ENCODE results near the gene CGB2.
"Not testable (repeated sequence)": the region's sequence is repeated elsewhere in the genome, so short reads cannot be mapped to it uniquely, and the experiment has no call there.

Gene CGB2

DNA sequence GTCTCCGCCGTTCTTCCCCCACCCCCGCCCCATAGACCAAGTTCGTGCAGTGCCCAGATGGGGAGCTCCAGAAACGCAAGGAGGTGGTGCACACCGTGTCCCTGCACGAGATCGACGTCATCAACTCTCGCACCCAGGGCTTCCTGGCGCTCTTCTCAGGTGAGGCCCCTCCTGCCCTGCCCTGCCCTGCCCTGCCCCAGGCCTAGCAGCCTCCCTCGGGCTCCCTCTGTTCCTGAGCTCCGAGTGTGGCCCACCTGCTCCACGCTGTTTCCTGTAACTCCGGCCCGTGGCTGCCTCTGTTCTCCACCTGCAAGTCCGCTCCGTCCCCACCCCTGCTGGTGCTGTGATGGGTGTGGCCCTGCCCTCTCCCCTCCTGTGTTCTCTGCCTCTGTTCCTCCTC, 21.2 kb upstream of the CGB2 start:
- DNase-seq (ENCODE audit: low read depth) = no peak

DNA sequence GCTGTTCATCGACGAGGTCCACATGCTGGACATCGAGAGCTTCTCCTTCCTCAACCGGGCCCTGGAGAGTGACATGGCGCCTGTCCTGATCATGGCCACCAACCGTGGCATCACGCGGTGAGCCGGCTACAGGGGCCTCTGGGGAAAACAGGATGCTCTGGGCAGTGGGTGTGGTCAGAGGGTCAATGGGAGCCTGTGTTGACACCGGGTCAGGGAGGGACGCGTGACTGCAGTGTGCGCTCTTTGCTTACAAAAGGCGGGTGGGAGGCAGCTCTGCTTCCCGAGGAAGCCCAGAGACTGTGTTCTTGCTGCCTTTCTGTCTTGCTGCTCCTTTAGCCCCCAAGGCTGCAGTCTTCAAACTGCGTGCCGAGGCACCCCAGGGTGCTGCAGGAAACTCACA, 20.5 kb upstream of the CGB2 start:
- DNase-seq (ENCODE audit: low read depth) = no peak

DNA sequence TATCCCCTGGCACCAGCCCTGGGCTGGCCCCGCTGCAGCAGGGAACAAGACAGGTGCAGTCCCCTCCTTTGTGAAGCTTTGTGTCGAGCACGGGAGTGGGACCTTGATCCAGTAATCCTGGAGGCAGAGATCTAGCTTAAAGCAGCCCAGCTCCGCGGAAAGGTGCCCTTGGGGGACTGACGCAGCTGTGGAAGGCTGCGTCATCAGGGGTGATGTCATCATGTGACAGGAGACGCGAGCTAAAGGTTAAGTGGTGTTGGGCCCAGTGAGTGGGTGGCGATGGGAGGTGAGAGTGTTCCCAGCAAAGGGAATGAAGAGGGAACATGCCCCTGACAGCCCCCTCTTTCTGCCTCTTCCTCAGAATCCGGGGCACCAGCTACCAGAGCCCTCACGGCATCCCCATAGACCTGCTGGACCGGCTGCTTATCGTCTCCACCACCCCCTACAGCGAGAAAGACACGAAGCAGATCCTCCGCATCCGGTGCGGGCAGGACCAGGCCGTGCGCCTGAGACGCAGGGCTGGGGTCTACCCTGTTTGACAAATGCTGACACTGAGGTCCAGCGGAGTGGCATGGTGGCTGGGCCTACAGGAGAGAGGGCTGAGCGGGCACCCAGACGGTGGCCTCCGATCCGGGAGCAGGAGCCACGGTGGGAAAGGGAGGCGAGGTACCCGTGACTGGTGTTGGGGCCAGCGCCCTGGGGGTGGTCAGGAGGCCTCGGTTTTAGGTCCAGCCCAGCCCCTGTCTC, 17.4 kb upstream of the CGB2 start:
- no peak for DNase-seq (ENCODE audit: low read depth)

DNA sequence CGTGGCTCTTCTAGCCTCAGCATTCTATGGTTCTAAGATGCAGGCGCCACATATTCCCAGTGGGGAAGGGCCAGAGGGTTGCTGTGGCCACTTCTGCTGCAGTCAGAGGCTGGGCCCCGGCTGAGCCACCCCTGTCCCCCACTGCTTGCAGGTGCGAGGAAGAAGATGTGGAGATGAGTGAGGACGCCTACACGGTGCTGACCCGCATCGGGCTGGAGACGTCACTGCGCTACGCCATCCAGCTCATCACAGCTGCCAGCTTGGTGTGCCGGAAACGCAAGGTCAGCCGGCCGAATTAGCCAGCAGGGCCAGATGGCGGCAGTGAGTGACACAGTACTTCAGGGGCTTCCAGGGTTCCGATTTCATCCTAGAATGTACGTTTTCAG, 16.8 kb upstream of the CGB2 start:
- DNase-seq (ENCODE audit: low read depth) = no peak

DNA sequence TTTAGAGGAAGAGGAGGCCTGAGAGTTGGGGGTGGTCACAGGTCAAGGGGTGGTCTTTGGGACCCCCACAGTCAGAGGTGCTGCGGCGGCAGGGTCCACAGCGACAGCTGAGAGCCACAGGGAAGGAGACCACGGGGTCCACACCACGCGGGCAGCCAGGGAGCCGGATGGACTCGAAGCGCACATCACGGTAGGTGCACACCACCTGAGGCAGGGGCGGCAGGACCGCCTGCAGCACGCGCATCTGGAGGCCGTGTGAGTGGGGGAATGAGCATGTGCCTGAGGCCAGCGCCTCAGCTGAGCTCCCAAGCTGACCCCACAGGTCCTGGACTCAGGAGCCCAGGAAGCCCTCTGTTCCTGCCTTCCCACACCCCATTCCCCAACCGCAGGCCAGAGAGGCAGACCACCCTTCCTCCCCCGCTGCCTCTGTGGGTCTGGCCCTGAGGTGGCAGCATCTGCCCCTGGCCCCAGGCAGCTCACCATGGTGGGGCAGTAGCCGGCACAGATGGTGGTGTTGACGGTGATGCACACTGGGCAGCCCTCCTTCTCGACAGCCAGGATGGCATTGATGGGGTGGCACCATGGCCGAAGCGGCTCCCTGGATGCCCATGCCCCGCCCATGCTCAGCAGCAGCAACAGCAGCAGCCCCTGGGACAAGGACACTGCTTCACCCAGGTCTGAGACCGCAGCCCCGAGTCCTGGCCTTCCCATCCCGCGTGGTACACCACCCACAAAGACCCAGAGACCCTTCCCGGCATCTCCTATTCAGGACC, 15.4 kb upstream of the CGB2 start:
- DNase-seq (ENCODE audit: low read depth) = no peak

DNA sequence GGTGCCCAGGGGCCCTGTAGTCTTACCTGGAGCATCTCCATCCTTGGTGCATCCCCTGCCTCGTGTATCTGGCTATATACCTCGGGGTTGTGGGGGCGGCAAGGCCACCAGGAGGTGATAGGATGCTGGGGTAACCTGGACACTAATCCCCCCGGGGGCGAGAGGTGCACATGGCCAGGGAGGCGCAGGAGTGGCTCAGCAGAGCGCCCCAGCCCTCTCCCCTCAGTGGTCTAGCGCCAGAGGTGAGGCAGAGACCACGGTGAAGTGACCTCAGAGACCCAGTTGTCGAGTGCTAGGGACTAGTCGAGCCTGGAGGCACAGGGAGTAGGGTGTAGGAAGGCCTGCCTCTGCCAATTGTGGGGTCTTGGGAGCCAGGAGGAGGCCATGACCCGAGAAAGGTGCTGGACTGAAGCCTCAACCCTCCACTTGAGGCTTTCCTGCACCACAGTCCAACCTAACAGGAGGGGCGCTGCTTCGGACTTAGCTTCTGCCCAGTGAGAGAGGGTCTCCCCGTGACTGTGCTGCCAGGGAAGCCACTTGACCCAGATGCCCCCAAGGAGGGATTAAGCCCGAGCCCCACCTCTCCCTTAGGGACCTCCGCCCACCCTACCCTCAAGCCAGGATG, 14.5 kb upstream of the CGB2 start, which contains the start of gene LHB:
TSS of gene LHB (minus strand) at position 51 of the 625 bp plus-strand sequence. CDS start at position 41, 10 bp downstream.
- DNase-seq (ENCODE audit: low read depth) = no peak

DNA sequence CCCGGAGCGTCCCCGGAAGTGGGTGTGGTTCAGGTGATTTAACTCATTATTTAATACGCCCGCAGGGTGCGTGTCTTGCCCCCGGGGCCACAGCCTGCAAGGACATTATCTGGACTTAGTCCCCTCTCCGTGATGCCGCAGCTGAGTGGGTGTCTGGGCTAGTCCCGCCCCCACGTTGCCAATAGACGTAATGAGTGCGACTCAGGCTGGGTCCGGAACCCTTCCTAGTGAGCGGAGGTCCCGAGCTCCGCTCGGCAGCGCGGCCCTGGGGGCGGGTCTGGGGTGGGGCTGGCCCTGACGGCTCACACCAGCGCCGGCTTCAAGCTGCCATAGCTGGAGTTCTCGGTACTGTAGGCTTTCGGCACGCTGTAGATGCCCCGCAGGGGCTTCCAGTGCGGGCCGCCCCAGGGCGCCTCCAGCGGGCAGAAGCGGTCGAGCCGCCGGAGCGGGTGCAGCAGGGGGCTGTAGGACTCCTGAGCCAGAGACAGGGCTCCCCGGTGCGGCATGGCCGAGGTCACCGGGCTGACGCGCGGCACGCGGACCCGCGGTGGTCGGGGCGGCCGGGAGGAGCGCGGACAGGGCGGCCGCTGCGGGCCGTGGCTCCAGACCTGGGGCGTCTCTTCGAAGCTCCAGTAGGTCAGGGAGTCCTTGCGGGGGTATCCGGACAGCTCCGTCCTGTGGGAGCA, 13.9 kb upstream of the CGB2 start:
- DNase-seq (ENCODE audit: low read depth) = peak; percentile 60

DNA sequence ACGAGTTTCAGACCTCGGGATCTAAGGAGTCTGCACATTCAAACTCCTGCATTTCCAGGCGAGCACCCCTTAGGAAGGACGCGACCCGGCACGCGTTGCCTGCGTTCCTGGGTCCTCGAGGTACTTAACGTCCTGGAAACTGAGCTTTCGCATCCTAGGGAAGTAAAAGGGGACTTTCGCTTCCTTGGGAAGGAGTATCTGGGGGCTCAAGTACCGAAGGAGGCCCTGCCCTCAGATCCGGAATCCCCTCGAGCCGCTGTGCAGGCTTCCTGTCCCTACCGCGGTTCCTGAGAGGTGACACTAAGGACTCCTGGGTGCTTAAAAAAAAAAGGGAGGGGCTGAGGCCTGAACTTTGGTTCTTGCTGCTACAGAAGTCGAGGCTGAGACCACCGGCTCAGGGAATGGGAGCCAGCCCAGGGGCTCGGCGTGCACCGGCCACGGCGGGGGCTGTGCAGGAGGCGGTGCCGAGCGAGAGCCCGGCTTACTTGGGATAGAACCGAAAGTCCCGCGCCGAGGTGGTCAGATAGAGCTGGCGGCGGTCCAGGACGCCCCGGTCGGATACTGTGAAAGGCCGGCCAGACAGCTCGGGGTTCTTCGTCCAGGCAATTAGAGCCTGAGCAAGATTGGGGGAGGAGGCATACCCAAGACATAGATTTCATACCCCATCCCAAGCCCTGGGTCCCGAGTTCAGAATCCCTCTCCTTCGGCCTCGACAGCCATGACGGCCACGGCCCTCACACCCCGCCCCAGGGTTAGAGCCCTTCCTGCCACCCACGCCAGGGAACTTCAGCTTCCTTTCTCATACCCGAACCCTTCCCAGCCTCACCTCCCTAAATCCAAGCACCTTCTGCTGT, 13.1 kb upstream of the CGB2 start:
- not testable (repeated sequence) for DNase-seq (ENCODE audit: low read depth)

DNA sequence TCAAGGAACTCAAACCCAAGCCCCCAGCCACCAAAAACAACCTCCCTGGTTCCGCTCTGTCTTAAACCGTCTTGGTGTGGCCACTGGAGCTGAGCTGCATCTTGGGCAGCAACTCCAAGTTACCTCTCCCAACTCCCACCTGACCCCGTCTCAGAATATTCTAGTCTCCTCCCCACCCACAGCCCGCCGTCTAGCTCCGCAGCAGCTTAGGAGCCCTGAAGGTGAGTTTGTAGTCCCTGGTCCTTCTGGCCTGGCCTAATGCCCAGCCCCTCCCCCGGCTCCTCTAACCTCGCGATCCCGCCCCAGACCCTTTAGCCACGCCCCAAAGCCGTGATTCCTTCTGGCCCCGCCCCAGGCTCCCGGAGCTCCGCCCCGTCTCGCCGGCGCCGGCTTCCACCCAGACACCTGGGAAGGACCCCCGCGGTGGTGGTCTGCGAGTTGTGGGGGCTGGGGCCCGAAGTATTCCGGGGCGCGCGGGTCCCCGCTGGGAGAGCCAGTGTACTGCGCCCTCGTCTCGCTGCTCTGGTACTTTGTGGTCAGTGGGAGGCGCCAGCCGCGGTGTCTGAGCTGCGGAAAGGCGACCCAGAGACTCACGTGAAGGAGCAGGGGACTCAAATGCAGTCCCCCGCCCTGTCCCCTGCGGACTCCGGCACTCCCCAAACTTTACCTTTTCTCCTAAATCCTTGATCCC, 12.3 kb upstream of the CGB2 start:
- DNase-seq (ENCODE audit: low read depth) = peak; percentile 67

DNA sequence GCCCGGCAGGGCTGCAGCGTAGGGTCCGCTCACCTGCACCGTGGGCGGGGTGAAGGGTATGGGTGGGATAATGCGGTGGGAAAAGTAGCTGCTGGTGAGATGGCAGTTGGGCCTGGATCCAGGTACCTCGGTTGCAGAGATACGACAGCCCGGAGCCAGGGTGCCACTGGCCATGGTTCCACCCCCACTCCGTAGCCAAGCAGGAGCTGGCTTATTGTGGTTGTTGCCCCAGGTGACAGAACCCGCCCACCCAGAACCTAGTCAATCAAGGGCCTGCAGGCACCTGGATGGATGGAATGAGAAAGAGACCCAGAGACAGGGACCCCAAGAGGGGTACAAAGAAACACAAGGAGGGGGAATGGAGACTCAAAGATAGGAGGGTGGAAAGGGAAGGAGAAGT, 11.3 kb upstream of the CGB2 start:
- DNase-seq (ENCODE audit: low read depth) = no peak

DNA sequence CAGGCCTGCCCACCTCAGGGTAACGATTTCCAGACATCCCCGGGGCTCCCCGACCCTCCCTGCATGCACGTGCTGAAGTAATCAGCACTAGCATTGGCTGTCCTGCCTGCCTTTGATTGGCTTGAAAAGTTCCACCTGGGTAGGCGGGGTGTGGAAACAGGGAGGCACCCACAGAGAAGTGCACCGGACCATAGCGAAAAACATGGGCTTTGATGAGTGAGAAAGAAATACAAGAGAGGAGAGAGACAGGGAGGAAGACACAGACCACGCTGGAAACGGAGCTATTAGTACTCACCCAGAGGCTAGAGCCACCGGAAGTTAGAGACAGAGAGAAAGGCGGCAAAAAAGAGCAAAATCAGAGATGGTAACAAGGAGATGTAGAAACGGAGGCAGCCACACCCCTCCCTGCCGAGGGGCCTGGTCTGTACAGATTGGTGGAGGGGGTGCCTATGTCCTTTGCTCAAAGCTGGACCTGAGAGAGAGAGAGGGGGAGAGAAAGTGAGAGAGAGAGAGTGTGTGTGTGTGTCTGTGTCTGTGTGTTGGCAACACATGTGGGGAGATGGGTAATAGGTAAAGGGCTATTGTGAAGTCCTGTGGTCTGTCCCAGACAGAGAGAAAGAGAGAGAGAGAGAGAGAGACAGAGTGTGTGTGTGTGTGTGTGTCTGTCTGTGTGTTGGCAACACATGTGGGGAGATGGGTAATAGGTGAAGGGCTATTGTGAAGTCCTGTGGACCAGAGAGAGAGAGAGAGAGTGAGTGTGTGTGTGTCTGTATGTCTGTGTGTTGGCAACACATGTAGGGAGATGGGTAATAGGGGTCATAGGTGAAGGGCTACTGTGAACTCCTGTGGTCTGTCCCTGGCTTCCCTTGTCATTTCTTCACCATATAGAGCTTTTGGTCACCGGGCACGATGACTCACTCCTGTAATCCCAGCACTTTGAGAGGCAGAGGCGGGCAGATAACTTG, 10.5 kb upstream of the CGB2 start:
- DNase-seq (ENCODE audit: low read depth) = no peak

DNA sequence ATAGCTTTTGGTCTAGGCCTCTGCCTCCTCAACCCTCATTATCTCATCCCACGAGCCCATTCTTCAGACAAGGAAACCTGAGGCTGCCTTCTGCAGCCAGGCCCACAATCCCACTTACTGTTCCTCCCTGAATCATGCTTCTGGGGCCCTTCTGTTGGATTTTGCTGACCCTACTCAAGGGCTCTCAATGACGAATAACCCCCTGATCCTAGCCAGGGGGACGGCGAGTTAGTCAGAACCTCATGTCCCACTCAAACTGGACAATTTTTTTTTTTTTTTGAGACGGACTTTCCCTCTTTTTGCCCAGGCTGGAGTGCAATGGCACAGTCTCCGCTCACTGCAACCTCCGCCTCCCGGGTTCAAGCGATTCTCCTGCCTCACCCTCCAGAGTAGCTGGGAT, 9.6 kb upstream of the CGB2 start:
- no peak for DNase-seq (ENCODE audit: low read depth)

DNA sequence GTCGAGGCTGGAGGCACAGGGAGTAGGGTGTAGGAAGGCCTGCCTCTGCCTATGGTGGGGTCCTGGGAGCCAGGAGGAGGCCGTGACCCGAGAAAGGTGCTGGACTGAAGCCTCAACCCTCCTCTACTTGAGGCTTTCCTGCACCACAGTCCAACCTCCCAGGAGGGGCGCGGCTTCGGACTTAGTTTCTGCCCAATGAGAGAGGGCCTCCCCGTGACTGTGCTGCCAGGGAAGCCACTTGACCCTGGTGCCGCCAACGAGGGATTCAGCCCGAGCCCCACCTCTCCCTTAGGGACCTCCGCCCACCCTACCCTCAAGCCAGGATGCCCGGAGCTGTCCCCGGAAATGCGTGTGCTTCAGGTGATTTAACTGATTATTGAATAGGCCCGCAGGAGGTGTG, 7.5 kb upstream of the CGB2 start, which contains the start of gene CGB3:
TSS of gene CGB3 (minus strand) at position 101 of the 400 bp plus-strand sequence. CDS start 362 bp downstream, outside the sequence.
- DNase-seq (ENCODE audit: low read depth) = not testable (repeated sequence)

DNA sequence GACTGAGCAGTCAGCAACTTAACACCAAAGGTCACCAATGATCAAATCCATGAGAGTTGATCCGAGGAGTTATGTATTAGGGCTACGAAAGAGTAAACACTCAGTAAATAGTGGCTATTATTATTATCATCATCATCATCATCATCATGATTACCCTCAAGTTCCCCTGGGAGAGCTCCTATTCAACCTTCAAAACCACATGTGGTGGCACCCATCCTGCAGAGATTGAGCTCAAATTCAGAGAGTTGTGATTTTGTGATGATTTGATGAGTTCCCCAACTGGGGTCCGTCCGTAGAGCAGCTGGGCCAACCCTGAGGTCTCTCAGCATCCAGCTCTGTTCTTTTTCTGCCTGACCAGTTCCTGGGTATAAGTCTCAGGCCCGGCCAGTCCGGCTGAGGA, 6.6 kb upstream of the CGB2 start:
- not testable (repeated sequence) for DNase-seq (ENCODE audit: low read depth)

DNA sequence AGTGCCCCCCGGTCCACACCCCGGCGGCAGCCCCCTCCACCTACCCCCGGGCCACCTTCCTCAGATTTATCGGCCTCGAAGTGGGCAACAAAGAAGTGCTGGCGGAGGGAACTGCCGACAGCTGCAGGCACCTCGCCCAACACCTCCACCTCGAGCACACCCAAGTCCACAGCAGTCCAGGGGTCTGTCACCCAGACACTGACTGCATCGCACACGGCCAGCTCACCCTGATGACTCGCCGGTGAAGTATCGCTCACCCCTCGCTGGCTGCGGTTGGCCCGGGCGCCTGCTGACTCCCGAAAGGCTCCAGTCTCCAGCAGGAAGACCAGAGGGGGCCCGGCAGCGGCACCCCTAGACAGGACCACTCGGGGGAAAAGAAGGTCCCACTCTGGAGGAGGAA, 6.1 kb upstream of the CGB2 start:
- not testable (repeated sequence) for DNase-seq (ENCODE audit: low read depth)

DNA sequence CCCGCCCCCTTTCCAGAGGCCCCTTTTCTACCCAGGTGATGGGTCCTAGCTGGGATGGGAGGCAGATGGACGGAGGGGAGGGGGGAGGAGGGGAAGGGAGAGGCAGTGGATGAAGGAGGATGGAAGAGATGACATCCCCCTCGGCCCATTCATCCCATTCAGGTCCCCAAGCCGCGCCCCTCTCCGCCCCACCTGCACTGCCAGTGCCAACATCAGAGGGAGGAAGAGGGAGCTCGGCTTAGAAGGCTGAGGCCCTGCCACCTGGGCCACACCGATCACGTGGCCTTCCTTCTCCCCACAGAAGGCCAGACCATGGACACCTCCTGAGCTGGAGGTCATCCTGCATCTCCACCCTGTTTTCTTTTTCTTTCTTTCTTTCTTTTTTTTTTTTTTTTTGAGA, 3.0 kb upstream of the CGB2 start:
- DNase-seq (ENCODE audit: low read depth) = not testable (repeated sequence)

DNA sequence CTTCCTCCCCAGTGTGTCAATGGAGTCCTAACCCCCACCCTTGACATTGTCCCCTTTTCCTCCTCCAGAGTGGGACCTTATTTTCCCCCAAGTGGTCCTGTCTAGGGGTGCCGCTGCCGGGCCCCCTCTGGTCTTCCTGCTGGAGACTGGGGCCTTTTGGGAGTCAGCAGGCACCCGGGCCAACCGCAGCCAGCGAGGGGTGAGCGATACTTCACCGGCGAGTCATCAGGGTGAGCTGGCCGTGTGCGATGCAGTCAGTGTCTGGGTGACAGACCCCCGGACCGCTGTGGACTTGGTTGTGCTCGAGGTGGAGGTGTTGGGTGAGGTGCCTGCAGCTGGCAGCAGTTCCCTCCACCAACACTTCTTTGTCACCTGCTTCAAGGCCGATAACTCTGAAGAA, 1.9 kb upstream of the CGB2 start:
- not testable (repeated sequence) for DNase-seq (ENCODE audit: low read depth)

DNA sequence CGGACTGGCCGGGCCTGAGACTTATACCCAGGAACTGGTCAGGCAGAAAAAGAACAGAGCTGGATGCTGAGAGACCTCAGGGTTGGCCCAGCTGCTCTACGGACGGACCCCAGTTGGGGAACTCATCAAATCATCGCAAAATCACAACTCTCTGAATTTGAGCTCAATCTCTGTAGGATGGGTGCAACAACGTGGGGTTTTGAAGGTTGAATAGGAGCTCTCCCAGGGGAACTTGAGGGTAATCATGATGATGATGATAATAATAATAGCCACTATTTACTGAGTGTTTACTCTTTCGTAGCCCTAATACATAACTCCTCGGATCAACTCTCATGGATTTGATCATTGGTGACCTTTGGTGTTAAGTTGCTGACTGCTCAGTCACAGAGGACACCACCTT, 1.4 kb upstream of the CGB2 start:
- DNase-seq (ENCODE audit: low read depth) = not testable (repeated sequence)

DNA sequence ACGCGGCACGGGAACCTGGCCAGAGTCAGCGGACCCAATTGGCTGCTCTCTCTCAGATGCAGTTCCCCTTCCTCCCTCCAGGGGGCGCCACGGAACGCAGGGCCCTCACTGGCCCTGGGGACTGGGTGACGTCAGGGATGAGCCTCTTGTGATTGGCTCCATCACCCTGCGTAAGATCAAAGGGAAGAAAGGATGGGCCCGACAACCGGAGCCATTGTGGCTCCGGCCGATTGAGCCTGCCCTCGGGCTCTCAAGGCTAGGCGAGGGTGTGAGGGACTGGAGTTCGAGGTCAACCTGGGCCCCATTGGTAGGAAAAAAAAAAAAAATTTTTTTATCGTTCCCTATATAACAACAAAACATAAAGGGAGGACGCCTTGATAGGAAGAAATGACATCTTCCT, 5.1 kb downstream of the CGB2 start, which contains the start of gene CGB1:
TSS of gene CGB1 (minus strand) at position 81 of the 400 bp plus-strand sequence. CDS start 184 bp downstream, outside the sequence.
- peak; percentile 60 for DNase-seq (ENCODE audit: low read depth)
